ENCODE results near the gene PRMT7. TPM values are rescaled to one million over a fixed set of nuclear protein-coding genes. Genes with fewer than 3 reads are reported as not detected.

The PRMT7 gene
- total RNA-seq, 1 donor from 2014 or later: 59.6 TPM

DNA sequence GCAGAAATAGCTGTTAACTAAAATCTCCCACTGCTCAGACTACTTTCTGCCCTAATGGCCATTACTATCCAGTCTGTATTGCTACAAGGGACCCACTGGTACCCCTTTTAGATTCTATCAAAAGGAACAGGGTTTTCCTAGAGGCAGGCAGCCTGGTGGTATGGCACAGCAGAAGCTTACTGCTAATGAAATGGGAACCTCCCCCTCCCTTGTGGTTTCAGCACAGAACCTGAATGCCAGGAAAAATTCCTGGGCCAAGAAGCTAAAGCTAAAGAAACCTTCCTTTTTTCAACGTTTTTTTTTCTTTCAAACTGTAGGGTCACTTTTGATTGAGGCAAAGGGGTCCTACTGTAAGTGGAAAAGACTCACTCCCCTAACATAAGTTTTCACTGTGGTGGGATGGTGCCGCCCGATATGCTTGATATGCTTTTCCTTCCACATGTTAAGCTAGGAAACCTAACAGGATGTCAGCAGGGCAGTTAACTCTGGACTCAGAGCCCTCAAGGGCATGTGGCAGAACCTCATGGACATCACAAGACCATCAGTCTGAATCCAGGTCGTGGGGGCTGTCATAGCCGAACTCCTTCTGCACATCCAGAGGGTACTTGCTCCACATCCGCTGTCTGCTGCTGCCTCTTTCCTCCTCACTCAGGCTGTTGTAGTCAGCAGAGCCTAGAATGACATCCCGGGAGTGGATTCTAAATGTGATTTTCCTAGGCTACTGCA, 9.9 kb upstream of the PRMT7 start:
- DNase-seq (ENCODE audit: low read depth): no peak

DNA sequence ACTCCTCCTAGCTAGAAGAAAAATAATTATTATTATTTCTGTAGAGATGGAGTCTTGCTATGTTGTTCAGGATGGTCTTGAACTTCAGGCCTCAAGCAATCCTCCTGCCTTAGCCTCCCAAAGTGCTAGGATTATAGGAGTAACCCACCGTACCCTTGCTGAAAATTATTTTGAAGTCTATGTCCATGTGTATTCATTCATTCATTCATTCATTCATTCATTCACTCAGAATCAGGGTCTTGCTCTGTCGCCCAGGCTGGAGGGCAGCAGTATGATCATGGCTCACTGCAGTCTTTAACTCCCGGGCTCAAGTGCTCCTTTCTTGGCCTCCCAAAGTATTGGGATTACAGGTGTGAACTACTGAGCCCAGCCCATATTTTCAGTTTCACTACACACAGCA, 4.2 kb upstream of the PRMT7 start:
- DNase-seq (ENCODE audit: low read depth): no peak

DNA sequence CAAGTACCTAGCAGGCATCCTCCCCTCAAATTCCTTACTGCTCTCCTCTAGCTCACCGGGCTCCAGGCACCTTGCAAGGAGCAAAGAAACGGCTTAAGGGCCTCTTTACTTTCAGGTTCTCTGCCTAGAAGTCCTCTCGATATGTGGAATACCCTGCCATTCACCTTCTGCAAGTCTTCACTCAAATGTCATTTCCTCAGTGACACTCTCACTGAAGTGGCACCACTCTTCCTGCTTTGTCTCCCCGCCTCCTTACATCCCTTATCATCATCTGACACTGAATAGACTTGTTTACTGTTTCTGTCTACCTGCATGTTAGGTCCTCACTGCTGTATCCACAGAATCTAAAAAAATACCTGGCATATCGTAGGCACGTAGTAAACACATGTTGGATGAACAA, 1.0 kb upstream of the PRMT7 start:
- no peak for DNase-seq (ENCODE audit: low read depth)

DNA sequence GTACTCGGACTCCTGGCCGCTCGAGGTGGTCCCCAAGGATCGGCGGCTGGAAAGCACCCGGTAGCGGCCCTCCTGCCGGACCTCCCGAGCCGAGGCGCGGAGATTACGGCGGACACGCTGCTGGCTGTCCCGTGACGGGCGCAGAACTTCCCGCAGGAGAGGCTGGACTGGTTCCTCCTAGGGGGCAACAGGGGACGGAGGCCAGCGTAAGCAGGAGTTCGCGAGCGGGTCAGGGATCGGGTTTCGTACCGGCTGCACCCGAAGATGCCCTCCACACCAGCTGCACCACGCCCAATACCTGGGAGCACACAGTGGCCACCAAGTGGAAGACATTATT, 414 bp upstream of the PRMT7 start:
- no peak for DNase-seq (ENCODE audit: low read depth)

DNA sequence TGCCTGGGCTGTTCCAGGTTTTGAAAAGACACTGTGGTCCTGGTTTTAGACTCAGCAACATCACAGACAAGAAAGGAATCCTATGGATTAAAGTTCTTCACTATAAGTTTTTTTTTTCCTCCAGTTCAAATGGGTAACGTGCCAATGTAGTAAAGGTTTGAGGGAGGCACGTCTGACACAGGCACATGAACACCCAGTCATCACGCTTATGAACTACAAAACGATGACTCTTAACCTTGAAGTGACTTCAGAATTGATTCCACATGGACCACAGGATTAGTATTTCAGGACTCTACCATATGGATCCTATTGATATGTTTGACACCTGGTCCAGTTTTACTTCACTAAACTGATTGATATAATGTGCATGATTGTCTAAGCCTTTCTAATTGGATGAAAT, 2.3 kb downstream of the PRMT7 start:
- DNase-seq (ENCODE audit: low read depth): no peak

DNA sequence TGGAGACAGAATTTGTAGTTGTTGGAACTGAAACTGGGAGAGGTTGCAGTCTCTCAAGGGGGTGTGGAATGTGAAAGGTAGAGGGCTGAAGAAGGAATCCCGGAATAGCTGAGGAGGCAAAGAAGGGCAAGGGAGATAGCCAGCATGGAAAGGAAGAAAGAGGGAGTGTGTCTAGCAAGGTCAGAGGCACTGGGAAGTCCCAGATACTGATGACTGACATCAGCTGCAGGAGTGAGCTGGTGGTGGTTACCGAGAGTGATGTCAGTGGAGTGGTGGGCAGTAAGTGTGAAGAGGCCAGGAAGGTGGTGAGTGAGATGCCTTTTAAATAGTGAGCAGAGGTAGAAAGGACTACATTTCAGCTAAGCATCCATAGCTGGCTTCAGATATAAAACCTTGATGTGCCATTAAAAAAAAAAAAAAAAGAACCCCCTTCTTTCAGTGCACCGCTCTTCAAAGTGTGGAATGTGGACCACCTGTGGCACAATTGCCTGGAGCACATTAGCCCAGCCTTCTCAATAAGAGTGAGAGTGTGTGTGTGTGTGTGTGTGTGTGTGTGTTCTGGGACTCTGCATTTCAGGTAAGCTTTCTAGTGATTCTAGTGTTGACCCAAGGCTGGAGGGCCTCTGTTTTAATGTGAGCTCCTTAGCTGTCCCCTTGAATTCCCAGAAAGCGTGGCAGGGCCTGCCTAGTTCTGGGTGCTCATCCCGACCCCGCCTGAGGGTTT, 8.5 kb downstream of the PRMT7 start:
- no peak for DNase-seq (ENCODE audit: low read depth)

DNA sequence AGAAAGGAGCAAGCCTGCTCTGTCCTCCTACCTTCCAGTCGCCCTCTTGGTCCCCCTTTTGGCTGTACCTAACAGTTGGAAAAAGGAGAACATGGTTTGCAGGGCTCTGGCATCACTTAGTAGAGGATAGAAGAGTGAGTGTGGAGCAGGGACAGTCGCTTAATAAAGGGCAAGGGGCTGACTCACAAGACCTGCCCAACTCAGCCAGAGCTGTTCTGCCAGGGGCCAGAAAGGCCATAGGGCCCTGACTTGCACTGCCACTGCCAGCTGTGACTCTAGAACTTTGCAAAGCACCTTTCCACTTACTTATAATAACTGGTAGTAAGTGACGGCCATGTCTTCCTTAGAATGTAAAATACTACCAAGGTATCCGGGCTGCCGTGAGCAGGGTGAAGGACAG, 13.5 kb downstream of the PRMT7 start:
- DNase-seq (ENCODE audit: low read depth): no peak

DNA sequence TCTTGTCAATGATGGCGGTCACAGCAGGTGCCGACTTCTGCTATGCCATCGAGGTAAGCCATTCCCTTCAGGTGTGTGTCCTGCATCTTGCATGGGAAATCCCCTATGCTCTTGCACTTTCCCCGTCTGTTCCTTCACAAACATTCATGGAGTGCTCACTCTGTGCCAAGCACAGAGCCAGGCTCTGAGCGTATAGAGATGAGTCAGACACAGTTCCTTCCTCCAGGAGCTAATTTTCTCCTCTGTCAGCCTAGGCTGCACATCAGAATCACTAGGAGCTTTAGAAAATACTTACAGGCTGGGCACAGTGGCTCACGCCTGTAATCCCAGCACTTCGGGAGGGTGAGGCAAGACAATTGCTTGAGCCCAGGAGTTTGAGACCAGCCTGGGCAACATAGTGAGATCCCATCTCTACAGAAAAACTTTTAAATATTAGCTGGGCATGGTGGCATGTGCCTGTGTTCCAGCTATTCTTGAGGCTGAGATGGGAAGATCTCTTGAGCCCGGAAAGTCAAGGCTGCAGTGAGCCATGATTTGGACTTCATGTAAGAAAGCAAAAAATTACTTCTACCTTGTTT, 14.1 kb downstream of the PRMT7 start:
- DNase-seq (ENCODE audit: low read depth): no peak

DNA sequence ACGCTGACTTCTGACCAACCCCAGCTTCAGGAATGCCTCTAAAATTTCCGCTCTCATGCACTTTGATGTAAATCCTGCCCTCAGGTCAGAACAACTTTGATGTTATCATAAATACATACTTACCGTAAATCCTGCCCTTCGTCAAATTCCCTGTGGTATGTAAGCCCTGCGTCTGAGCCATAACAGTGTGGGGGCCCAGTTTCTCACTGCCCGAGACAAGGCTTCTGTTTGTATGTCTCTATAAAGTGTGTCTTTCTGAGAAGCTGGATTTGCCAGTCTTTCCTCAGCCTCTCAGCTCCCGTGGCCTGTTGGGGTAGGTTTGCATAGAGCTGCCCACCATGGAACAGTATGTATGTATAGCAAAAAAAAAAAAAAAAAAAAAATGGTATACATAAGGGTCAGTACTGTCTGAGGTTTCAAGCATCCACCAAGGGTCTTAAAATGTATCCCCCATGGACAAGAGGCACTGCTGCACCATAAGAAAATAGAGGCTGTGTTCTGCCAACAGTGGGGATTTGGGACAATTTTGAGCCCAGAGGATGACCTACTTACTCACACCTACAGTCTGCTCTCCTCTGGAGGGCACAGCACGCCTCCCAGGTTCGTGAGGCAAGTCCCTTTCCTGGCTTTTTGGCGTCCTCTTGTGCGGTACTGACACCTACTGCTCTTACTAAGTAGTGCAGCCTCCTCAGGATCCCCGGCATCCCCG, 17.5 kb downstream of the PRMT7 start:
- peak; percentile 81 for DNase-seq (ENCODE audit: low read depth)

DNA sequence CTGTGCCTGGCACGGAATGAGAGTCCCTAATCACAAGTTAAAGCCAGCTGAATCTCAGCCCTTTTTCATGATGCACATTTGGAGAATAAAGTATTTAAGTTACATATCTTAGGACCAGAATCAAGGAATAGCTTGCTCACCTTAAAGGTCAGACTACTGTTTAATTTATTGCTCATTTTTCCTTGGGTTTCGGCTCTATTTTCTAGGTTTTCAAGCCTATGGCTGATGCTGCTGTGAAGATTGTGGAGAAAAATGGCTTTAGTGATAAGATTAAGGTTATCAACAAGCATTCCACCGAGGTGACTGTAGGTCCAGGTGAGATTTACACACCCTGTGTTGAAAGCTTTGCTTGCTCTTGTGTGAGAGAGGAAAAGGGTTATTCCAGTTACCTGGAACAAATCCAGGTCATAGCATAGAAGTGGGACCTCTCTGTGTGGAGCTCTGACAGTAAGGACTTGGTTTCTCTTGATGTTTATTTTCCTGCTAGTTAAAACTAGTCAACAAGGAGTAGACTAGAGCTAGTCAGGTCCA, 18.1 kb downstream of the PRMT7 start:
- no peak for DNase-seq (ENCODE audit: low read depth)

DNA sequence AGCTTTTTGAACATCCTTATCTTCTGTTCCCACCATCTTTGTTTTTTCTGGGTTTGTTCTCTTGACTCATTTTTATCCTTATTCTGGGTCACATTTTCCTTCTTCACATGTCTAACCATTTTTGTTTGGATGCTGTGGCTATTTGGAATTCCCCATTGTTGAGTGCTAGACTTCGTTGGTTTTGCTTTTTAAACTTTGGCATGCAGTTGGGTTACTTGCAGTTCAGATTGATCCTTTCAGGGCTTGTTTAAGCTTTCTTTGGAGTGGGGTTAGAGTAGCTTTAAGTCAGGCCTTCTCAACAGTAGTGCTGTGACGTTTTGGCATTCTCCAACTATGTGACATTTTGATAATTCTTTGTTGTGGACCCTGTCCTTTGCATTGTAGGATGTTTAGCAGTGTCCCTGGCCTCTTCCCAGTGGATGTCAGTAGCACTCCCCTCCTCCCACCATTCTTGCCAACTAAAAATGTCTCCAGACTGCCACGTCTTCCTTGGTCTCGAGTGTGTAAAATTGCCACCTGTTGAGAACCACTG, 21.1 kb downstream of the PRMT7 start:
- peak; percentile 30 for DNase-seq (ENCODE audit: low read depth)

DNA sequence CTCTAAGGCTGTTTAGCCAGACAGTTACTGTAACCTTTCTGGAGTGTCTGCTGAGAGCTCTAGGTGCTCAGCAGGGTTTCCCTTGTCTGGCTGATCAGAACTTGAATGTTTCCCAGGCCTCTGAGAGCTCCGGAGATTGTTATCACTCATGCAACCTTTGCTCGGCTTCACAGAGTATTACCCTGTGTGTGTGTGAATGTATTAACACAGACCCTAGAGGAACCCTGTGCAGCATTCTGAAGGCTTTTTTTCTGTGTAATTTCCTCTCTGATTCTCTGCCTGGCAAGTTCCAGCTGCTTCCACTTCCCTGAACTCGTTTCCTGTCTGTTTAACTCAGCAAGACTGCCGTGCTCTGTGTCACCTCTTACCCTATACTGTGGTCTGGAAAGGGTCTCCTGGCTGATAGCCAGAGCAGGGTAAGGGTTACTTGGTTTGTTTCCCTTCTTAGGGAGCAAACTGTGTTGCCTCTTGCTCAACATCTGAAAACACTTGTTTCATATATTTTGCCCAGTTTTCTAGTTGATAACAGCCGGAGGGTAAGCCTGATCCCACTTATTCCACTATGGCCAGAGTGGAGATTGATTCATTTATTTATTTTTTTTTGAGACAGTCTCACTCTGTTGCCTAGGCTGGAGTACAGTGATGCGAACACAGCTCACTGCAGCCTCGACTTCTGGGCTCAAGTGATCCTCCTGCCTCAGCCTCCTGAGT, 21.7 kb downstream of the PRMT7 start:
- no peak for DNase-seq (ENCODE audit: low read depth)

DNA sequence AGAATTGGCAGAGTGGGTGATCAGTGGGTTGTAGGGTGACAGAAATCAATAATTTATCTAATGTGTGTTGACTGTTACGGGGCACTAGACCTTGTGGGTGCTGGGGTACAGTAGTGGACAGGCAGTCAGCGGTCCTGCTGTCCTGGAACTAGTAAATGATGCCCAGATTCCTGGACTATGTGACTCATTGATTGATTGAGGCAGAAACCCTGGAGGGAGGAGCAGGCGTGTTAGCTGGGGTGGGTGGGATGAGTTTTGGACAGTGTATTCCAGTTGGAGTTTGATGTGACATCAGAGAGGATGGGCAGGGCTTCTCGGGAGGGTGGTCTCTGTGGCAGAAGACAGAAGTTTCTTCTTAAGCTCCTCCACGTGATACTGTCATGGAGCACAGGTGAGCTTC, 24.4 kb downstream of the PRMT7 start:
- no peak for DNase-seq (ENCODE audit: low read depth)

DNA sequence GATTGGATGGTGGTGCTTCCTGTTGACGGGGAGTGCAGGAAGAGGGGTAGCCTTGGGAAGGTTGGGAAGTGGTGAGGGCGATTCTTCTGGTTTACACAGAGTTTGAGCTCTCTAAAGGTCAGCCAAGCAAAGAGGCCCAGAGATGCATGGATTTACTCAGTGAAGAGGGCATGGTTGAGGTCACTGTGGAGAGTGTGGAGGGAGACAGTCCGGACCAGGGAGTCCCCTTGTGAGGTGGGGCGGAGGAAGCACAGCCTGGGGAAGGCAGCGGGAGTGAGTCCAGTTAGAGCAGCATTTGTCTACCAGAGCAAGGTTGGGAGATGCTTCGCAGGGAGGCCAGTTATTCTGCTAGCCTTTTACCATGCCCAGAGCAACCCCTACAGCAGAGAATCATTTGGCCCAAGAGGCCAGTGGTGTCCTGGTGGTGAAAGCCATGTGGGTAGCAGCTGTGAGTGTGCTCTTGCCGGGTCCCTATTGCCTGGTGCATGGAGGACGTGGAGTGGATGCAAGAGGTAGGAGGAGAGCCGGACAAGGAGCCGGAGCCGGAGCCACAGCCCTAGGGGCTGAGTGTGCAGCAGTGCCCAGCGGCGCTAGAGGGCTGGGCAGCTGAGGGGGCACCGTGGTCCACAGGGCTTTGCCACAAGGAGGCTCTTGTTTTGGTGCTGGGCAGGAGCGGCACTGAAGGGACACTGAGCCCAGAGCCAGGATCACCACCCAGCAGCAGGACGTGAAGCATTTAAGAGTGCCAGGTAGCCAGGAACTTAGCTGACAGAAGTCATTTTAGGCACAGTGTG, 27.7 kb downstream of the PRMT7 start:
- no peak for DNase-seq (ENCODE audit: low read depth)

DNA sequence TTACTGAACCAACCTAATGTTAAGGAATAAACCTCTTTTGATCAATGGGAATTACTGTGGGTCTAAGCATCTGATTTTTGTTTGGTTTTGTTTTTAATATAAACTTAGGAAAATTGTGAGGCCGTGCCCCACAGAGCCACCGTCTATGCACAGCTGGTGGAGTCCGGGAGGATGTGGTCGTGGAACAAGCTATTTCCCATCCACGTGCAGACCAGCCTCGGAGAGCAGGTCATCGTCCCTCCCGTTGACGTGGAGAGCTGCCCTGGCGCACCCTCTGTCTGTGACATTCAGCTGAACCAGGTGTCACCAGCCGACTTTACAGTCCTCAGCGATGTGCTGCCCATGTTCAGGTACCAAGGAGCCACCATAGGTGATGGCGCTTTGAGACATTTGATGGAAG, 28.4 kb downstream of the PRMT7 start:
- DNase-seq (ENCODE audit: low read depth): no peak

DNA sequence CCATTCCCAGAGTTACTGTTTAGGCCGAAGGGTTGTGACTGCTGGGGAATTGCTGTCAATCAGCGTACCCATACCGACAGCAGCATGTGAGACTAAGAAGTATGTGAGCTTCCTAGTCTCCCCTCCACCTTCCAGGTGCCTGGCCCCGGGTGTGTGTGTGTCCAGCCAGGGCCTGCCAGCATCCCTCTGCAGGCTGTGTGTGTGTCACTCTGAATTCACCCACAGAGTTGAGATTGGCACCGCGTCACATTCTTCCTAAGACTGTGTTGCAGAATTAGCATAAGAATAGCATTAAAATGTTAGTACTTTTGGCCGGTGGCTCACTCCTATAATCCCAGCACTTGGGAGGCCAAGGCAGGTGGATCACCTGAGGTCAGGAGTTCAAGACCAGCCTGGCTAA, 31.8 kb downstream of the PRMT7 start:
- DNase-seq (ENCODE audit: low read depth): no peak

DNA sequence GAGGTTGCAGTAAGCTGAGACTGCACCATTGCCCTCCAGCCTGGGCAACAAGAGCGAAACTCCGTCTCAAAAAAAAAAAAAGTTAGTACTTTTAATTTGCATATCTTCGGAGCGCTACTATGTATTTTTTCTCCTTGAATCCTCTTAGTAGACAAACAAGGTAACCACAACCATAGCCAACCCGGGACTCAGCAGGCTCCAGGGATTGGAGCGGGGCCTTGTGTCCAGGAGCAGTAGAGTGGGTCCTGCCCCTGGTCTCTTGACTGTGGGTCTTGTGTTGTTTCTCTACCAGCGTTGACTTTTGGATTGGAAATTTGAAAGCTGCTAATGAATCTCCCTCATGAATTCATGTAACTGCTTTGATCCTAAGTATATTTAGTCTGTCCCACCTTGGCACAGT, 32.3 kb downstream of the PRMT7 start:
- no peak for DNase-seq (ENCODE audit: low read depth)

DNA sequence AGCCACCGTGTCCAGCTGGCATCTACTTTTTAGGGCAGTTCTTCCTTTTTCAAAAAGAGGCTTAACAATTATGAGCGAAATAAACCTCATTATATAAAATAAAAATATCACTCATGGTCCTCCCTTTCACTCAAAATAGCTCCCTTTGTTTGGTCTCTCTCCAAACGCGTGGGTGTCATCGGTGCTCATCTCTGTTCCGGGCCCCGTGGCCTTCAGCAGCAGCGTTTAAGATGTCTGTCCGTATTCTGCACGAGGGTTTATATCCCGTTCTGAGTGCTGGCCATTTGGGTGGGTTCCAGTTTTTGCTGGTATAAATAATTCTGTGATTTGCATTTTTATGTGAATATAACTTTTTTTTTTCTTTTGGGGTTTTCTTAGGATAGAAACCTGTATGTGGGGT, 33.4 kb downstream of the PRMT7 start:
- DNase-seq (ENCODE audit: low read depth): no peak

DNA sequence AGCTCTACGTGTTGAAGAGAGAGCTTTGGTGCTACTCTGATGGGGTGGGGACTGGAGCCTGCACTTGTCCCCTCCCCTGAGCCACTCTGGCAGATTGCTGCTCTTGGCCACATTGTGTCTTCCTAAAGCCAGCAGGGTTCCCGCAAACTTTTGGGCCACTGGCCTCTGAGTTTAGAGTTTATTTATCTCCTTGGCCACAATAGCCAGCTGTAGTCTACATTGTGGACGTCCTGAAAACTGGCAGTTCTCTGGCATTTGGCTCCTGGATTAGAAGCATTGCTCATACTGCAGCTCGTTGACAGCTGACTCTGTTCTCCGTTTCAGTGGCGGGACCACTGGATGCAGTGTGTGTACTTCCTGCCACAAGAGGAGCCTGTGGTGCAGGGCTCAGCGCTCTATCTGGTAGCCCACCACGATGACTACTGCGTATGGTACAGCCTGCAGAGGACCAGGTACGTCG, 34.6 kb downstream of the PRMT7 start:
- peak; percentile 93 for DNase-seq (ENCODE audit: low read depth)

All from myocyte (in vitro differentiated cells).